Measurements from ENCODE around the gene ENOSF1. TPM values are rescaled to one million over a fixed set of nuclear protein-coding genes. Genes with fewer than 3 reads are reported as not detected.

ENOSF1 gene
- total and polyA plus RNA-seq, 2 donors (not counting 1 experiment from before 2014, with no cell fraction given) = 8.2 to 23.3 TPM

GRCh38 chr18:706405-706804 is 6.0 kb downstream of the ENOSF1 start:
- H3K27ac ChIP-seq (ENCODE audit: insufficient read depth, low read length) = no peak overlapping the region
- H3K79me2 ChIP-seq (ENCODE audit: control insufficient read depth, insufficient read depth, low read length) = peaks cover 10% of the 10 kb centered on the region

GRCh38 chr18:703213-703967 is 9.0 kb downstream of the ENOSF1 start:
- Histone ChIP-seq H3K9me3 (ENCODE audit: control insufficient read depth, insufficient read depth, low read depth, low read length) (no peaks in the 10 kb centered on the region), H3K27me3 (ENCODE audit: control insufficient read depth, insufficient read depth, low read length) (no peaks in the 10 kb centered on the region), H3K9ac (ENCODE audit: insufficient read depth, low read length) (no peak overlapping the region), H3K4me1 (ENCODE audit: control insufficient read depth, extremely low read depth, insufficient read depth, low read length) (peaks cover 11% of the 10 kb centered on the region), H4K20me1 (ENCODE audit: control insufficient read depth, extremely low read depth, insufficient read depth, low read length) (no peaks in the 10 kb centered on the region), H3K4me3 (replicated peaks in 1 of 4; ENCODE audit: control extremely low read depth in 1 of 4, insufficient read depth in 1 of 4, low read depth in 3 of 4, low read length in 4 of 4) (no peak overlapping the region), H3K27ac (ENCODE audit: insufficient read depth, low read length) (peak overlapping the region; percentile 87), H3K4me2 (ENCODE audit: extremely low read depth, insufficient read depth, low read length) (peak overlapping the region; percentile 65), H2AFZ (ENCODE audit: low read length) (no peak overlapping the region), H3K36me3 (ENCODE audit: control insufficient read depth, insufficient read depth, low read length) (no peaks in the 10 kb centered on the region), H3K79me2 (ENCODE audit: control insufficient read depth, insufficient read depth, low read length) (no peaks in the 10 kb centered on the region)
- TF ChIP-seq CTCF (conservative IDR thresholded peaks at IDR 0.05 in 1 of 2, IDR thresholded peaks at IDR 0.05 in 1 of 2; ENCODE audit: low read depth in 1 of 2, low read length in 2 of 2) = no peak
- no peak for TF ChIP-seq EZH2 (IDR thresholded peaks at IDR 0.05; ENCODE audit: low read length, missing control alignments)
- DNase-seq (ENCODE audit: low read depth in 2 of 2) = peak; percentile 80 to 85

More at GRCh38 chr18:706405-706804, 6.0 kb downstream of the ENOSF1 start:
- H3K4me2 ChIP-seq (ENCODE audit: extremely low read depth, insufficient read depth, low read length) = no peak overlapping the region
- H3K4me3 ChIP-seq (replicated peaks in 1 of 4; ENCODE audit: control extremely low read depth in 1 of 4, insufficient read depth in 1 of 4, low read depth in 3 of 4, low read length in 4 of 4) = no peak overlapping the region
- H3K36me3 ChIP-seq (ENCODE audit: control insufficient read depth, insufficient read depth, low read length) = peaks cover 3% of the 10 kb centered on the region
- no peaks in the 10 kb centered on the region for H4K20me1 ChIP-seq (ENCODE audit: control insufficient read depth, extremely low read depth, insufficient read depth, low read length)
- H2AFZ ChIP-seq (ENCODE audit: low read length) = no peak overlapping the region
- H3K9me3 ChIP-seq (ENCODE audit: control insufficient read depth, insufficient read depth, low read depth, low read length) = no peaks in the 10 kb centered on the region
- no peak for DNase-seq (ENCODE audit: low read depth in 2 of 2)
- no peaks in the 10 kb centered on the region for H3K27me3 ChIP-seq (ENCODE audit: control insufficient read depth, insufficient read depth, low read length)
- H3K4me1 ChIP-seq (ENCODE audit: control insufficient read depth, extremely low read depth, insufficient read depth, low read length) = peaks cover 11% of the 10 kb centered on the region
- no peak overlapping the region for H3K9ac ChIP-seq (ENCODE audit: insufficient read depth, low read length)
- TF ChIP-seq CTCF (conservative IDR thresholded peaks at IDR 0.05 in 1 of 2, IDR thresholded peaks at IDR 0.05 in 1 of 2; ENCODE audit: low read depth in 1 of 2, low read length in 2 of 2) (no peak), EZH2 (IDR thresholded peaks at IDR 0.05; ENCODE audit: low read length, missing control alignments) (no peak)

GRCh38 chr18:697800-698199 is 14.6 kb downstream of the ENOSF1 start:
- Histone ChIP-seq H3K27ac (ENCODE audit: insufficient read depth, low read length) (no peak overlapping the region), H3K36me3 (ENCODE audit: control insufficient read depth, insufficient read depth, low read length) (peaks cover 6% of the 10 kb centered on the region), H3K4me2 (ENCODE audit: extremely low read depth, insufficient read depth, low read length) (no peak overlapping the region), H2AFZ (ENCODE audit: low read length) (no peak overlapping the region), H3K9me3 (ENCODE audit: control insufficient read depth, insufficient read depth, low read depth, low read length) (no peaks in the 10 kb centered on the region), H3K4me3 (replicated peaks in 1 of 4; ENCODE audit: control extremely low read depth in 1 of 4, insufficient read depth in 1 of 4, low read depth in 3 of 4, low read length in 4 of 4) (no peak overlapping the region), H3K4me1 (ENCODE audit: control insufficient read depth, extremely low read depth, insufficient read depth, low read length) (peaks cover 2% of the 10 kb centered on the region), H3K79me2 (ENCODE audit: control insufficient read depth, insufficient read depth, low read length) (no peaks in the 10 kb centered on the region), H3K27me3 (ENCODE audit: control insufficient read depth, insufficient read depth, low read length) (no peaks in the 10 kb centered on the region), H4K20me1 (ENCODE audit: control insufficient read depth, extremely low read depth, insufficient read depth, low read length) (no peaks in the 10 kb centered on the region), H3K9ac (ENCODE audit: insufficient read depth, low read length) (no peak overlapping the region)
- no peak for TF ChIP-seq CTCF (conservative IDR thresholded peaks at IDR 0.05 in 1 of 2, IDR thresholded peaks at IDR 0.05 in 1 of 2; ENCODE audit: low read depth in 1 of 2, low read length in 2 of 2)
- TF ChIP-seq EZH2 (IDR thresholded peaks at IDR 0.05; ENCODE audit: low read length, missing control alignments) = no peak
- DNase-seq (ENCODE audit: low read depth in 2 of 2) = no peak
